ENCODE measurements around the gene ARHGAP42.

The ARHGAP42 gene

GRCh38 chr11:100801225-100801999 is 114.3 kb downstream of the ARHGAP42 start:
- no peak for TF ChIP-seq CTCF (IDR thresholded peaks at IDR 0.05)
- no peak for DNase-seq
- H3K27me3 ChIP-seq, result no peaks in the 10 kb centered on the region
- no peak overlapping the region for H3K27ac ChIP-seq
- no peaks in the 10 kb centered on the region for H3K9me3 ChIP-seq
- intact Hi-C loops (cut with DNase I; ENCODE audit: low total_unique reads), result no loop called here
- no peaks in the 10 kb centered on the region for H3K36me3 ChIP-seq
- H3K4me1 ChIP-seq, result peaks cover 0 to 13% (median 2%) of the 10 kb centered on the region in 4 donors
- no peak overlapping the region for H3K4me3 ChIP-seq

- Histone ChIP-seq H3K9me3 (no peaks in the 10 kb centered on the region), H3K4me1 (no peaks in the 10 kb centered on the region), H3K36me3 (no peaks in the 10 kb centered on the region), H3K27ac (no peak overlapping the region), H3K27me3 (no peaks in the 10 kb centered on the region), H3K4me3 (no peak overlapping the region)
- no peak for TF ChIP-seq CTCF (IDR thresholded peaks at IDR 0.05)
- intact Hi-C loops (cut with DNase I; ENCODE audit: low total_unique reads), result no loop called here
- no peak for DNase-seq
These were observed 118.6 kb downstream of the ARHGAP42 start for GRCh38 chr11:100805506-100806199.

GRCh38 chr11:100806296-100806695 is 119.2 kb downstream of the ARHGAP42 start:
- no peak overlapping the region for H3K27ac ChIP-seq
- no peaks in the 10 kb centered on the region for H3K9me3 ChIP-seq
- H3K27me3 ChIP-seq, result no peaks in the 10 kb centered on the region
- H3K36me3 ChIP-seq, result no peaks in the 10 kb centered on the region
- H3K4me1 ChIP-seq, result no peaks in the 10 kb centered on the region
- H3K4me3 ChIP-seq, result no peak overlapping the region
- no peak for DNase-seq
- intact Hi-C loops (cut with DNase I; ENCODE audit: low total_unique reads), result no loop called here
- no peak for TF ChIP-seq CTCF (IDR thresholded peaks at IDR 0.05)

GRCh38 chr11:100808904-100809491 is 121.9 kb downstream of the ARHGAP42 start:
- Histone ChIP-seq H3K27ac (no peak overlapping the region), H3K9me3 (no peaks in the 10 kb centered on the region), H3K27me3 (no peaks in the 10 kb centered on the region), H3K4me3 (no peak overlapping the region), H3K36me3 (no peaks in the 10 kb centered on the region), H3K4me1 (no peaks in the 10 kb centered on the region)
- intact Hi-C loops (cut with DNase I; ENCODE audit: low total_unique reads), result no loop called here
- no peak for TF ChIP-seq CTCF (IDR thresholded peaks at IDR 0.05)
- no peak for DNase-seq

- Histone ChIP-seq H3K27me3 (no peaks in the 10 kb centered on the region), H3K4me1 (no peaks in the 10 kb centered on the region), H3K27ac (no peak overlapping the region), H3K9me3 (no peaks in the 10 kb centered on the region), H3K36me3 (no peaks in the 10 kb centered on the region), H3K4me3 (no peak overlapping the region)
- DNase-seq, result no peak
- TF ChIP-seq CTCF (IDR thresholded peaks at IDR 0.05), result no peak
- intact Hi-C loops (cut with DNase I; ENCODE audit: low total_unique reads), result no loop called here
These were observed 123.1 kb downstream of the ARHGAP42 start for GRCh38 chr11:100810146-100810545.
